Ovary (tissue), 3 donors: ENCODE measurements around the gene HOOK2.
"Not testable (repeated sequence)": the region's sequence is repeated elsewhere in the genome, so short reads cannot be mapped to it uniquely, and the experiment has no call there.

Experiments used
- CTCF ChIP-seq, 3 donors: fragments of 450-650 bp in 2 of 3; fragments of 200-600 bp in 1 of 3; IDR thresholded peaks; one replicate each; pipeline versions ENCODE4 v1.5.1 to v1.8.0; 2016 to 2022; ENCODE audit warnings: antibody characterized with exemption in 3 of 3, mild to moderate bottlenecking in 1 of 3
- EP300 ChIP-seq: sonication (generic); formaldehyde crosslinking; IDR thresholded peaks from one replicate; pipeline ENCODE4 v1.6.1; 2017; ENCODE audit warnings: antibody characterized with exemption
- POLR2A ChIP-seq: fragments of 450-650 bp; IDR thresholded peaks from one replicate; pipeline ENCODE4 v1.6.1; 2017; ENCODE audit warnings: antibody characterized with exemption, mild to moderate bottlenecking, moderate library complexity
- donor health status: DM: no; HTN: no; CAD: no.

DNA sequence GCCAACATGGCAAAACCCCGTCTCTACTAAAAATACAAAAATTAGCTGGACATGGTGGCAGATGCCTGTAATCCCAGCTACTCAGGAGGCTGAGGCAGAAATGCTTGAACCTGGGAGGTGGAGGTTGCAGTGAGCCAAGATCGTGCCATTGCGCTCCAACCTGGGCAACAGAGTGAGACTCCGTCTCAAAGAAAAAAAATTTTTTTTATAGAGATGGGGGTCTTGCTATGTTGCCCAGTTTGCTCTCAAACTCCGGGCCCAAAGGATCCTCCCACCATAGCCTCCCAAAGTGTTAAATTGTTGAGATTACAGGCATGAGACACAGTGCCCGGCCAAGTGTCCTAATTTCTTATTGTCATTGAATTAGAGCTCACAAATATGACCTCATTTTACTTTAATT lies 41.8 kb upstream of the HOOK2 start:
- TF ChIP-seq CTCF (IDR thresholded peaks at IDR 0.05); EP300; POLR2A: not testable (repeated sequence)
